CD4-positive, alpha-beta T cell treated with Interleukin-17A for 4 hours (primary cell): Measurements from ENCODE around the gene MAFG.
"Not testable (repeated sequence)": the region's sequence is repeated elsewhere in the genome, so short reads cannot be mapped to it uniquely, and the experiment has no call there.

Source experiments
- DNase-seq: peaks from one replicate; pipeline ENCODE4 v3.0.0-alpha.2; 2020; ENCODE audit warnings: mixed read lengths

The MAFG gene

DNA sequence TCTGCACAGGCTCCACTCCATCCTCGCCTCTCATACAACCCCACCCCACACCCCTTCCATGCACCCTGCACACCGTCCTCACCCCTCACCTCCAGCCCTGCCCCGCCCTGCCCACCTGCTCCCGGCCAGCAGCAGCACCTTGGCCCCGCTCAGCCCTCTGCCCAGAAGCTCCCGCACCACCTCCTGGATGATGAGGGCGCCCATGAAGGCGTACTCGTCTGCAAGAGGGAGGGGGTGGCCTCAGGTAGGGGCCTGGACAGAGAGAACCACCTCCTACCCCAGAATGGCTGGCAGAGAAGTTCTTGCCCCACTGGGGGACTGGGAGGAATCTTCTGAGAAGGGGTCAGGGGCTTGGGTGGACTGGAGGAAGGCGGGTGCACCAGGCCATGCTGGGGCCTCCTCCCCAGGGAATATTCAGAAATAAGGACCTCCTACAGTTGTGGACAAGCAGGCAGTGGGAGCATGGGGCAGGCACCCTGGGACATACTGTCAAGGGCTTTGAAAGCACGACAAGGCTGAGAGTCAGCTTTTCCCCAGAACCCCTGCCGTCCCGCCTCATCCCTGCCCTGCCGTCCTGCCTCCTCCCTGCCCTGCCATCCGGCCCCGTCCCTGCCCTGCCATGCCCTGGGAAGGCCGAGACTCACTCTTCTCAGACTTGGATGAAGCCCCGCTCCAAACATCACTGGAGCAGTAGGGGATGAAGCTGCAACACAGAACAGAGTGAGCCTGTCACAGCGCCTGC is 30.3 kb upstream of the MAFG start:
- no peak for DNase-seq

DNA sequence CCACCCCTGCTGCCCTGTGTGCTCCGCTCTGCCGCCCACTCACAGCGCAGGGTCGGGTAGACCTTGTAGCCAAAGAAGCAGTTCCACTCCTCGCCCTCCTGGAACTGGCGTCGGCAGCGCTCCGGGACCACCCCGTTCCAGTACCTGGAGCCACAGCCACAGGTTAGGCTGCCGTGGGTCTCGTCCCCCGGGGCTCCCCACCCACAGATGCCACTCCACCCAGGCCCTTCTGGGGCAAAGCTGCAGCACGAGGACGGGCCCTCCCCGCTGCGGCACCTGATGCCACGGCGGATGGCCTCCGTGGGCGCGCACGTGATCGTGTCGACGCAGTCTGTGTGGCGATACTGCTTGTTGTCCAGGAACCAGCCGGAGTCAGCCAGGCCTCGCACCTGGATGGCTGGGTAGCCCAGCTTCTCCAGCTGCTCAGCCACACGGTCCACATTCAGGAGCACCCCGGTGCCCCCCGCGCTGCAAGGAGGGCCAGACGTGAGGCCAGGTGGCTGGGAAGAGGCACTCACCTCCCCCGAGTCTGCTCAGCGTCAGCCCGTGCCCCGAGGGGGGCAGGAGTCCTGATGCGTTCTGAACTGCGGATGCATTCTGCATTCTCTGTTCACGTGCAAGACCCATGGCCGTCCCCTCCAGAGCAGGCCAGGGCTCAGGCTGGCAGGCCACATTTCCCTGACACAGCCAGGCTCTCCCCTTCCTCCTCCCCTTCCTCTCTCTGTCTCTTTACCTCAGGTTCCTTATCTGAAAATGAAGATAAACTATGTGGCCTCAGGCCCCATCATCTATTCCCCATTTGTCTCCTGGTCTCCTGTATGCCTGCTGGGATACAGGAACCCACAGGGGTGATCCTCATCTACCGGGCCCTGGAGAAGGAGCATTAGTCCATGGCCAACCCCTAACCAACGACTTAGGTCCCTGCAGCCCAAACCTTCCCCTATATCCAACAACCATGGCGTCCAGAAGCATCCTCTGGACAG is 29.4 kb upstream of the MAFG start:
- DNase-seq, result no peak

DNA sequence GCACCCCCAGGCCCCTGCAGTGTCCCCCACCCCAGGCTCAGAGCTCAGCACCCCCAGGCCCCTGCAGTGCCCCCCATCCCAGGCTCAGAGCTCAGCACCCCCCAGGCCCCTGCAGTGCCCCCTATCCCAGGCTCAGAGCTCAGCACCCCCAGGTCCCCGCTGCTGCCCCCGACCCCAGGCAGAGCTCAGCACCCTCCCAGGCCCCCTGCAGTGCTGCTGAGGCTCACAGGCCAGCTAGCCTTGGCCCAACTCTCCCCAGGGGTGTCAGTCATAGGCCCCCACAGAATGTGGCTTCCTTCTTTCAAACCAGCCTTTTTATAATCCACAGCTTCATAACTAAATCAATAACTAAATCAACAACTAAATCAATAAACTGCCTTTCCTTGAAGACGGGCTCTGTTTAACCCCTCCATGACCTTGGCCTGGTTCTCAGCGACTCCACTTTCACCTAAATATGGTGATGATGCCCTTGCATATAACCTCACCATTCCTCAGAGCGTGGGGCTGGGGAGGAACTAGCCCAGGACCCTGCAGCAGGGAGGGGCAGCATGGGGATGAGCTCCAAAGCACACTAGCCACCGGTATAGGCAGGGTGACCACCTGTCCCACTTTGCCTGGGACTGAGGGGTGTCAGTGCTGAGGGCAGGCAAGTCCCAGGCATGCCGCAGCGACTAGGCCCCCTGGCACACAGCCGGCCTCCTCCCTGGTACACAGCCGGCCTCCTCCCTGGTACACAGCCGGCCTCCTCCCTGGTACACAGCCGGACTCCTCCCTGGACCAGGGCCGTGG is 28.4 kb upstream of the MAFG start:
- no peak for DNase-seq

DNA sequence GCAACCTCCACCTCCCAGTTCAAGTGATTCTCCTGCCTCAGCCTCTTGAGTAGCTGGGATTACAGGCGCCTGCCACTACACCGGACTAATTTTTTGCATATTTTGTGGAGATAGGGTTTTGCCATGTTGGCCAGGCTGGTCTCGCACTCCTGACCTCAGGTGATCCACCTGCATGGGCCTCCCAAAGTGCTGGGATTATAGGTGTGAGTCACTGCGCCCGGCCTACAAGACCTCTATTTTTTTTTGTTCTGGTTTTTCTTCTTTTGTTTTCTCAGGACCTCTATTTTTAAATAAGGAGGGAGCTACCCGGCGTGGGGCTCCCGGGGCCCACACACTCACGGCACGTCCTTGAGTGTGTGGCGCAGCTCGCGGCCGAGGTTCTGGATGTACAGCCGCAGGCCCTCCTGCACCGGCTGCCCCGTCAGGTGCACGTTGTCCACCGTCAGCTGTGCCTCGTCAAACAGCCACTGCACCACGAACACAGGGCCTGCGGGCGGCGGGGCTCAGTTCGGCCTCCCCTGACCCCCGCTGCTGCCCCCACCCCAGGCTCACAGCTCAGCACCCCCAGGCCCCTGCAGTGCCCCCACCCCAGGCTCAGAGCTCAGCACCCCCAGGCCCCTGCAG is 27.6 kb upstream of the MAFG start:
- no peak for DNase-seq

DNA sequence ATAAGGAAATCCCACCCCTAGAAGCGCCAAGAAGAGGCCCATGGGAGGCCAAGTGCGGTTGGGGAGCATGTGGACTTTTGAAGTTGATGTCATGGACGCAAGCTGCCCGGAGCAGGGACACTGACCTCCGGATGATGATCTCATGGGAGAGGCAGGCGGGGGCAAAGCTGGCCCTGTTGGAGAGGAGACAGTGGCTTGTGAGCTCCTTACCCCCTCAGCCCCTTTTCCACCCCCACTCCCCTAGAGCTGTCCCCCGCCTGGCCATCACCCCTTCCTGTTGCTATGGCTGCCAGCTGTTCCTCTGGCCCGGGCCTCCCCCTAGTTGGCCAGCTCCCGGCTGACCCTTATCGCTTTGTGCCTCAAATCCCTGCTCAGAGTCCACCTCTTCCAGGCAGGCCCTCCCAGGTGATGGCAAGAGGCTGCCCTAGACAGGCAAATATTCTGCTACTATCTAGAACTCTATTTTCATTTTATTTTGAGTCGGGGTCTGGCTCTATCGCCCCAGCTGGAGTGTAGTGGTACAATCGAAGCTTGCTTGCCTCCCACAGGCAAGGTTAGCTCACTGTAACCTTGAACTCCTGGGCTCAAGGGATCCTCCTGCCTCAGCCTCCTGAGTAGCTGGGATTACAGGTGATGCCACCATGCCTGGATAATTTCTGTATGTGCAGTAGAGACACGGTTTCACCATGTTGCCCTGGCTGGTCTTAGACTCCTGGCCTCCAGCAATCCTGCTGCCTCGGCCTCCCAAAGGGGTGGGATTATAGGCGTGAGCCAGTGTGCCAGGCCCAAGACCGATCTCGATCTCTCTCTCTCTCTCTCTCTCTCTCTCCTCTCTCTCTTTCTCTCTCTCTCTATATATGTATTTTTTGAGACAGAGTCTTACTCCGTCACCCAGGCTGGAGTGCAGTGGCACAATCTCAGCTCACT is 26.9 kb upstream of the MAFG start:
- DNase-seq, result no peak

DNA sequence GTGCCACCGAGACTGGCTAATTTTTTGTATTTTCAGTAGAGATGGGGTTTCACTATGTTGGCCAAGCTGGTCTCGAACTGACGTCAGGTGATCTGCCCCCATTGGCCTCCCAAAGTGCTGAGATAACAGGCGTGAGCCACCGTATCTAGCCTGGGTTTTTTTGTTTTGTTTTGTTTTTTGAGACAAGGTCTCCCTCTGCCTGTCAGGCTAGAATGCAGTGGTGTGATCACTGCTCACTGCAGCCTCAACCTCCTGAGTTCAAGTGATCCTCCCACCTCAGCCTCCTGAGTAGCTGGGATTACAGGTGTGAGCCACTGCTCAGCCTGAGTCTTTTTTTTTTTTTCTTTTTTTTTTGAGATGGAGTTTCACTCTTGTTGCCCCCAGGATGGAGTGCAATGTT is 25.9 kb upstream of the MAFG start:
- not testable (repeated sequence) for DNase-seq

DNA sequence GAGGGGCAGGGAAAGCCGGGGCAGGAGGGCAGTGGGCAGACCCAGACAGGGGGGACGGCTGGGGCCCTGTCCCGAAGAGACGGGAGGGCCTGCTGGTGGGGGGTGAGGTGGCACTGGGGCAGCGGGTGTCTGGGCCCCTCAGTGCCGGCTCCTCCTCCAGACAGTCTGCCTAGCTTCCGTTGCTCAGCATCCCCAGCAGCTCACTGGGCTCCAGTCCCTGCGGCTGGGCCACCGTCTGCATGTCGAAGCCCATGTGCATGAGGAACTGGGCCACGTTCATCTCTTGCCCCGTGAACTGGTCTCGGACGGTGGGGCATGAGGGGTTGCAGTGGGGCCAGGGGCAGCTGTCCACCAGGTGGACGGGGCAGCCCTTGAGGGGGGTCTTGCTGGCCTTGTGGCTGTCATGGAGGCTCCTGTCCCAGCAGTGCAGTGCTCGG is 25.3 kb upstream of the MAFG start:
- DNase-seq, result no peak

DNA sequence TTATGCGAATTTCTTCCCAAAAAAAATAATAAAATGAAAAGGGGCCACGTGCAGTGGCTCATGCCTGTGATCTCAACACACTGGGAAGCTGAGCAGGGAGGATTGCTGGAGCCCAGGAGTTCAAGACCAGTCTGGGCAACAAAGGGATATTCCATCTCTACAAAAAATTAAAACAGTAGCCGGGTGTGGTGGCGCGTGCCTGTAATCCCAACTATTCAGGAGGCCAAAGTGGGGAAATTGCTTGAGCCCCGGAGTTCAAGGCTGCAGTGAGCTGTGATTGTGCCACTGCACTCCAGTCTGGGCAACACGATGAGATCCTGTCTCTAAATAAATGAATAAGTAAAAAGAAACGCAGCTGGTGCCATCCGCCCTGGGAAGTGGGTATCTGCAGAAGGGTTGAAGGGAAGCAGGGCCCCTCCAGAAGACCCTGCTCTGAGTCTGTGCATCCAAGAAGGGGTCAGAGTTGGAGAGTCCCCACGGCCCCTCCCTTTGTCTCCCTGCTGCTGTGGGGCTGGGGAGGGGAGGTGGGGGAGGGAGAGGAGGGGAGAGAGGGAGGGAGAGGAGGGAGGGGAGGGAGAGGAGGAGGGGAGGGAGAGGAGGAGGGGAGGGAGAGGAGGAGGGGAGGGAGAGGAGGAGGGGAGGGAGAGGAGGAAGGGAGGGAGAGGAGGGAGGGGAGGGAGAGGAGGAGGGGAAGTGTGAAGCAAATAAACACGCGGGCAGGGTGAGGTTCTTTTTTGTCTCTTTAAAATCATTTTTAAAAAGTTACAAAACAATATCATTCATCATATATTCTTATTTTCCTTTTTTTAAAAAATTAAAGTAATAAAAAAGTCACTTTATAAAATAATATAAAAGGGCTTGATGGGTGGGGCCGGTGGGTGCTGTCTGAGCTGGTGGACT is 24.5 kb upstream of the MAFG start:
- no peak for DNase-seq

DNA sequence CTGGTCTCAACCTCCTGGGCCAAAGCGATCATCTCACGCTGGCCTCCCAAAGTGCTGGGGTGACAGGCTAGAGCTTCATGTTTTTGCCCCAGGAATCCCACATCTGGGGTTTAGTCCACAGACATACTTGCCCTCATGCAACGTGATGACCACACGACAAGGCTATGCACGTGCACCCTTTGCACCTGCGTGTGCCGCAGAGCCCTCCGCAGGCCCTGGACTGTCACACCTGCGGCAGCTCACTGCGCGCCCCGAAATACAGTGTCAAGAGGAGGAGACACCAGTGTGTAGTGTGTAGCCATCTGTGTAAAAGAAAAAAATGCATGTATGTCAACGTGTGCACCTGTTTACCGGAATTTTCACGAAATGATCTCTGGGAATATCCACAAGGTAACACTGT is 23.0 kb upstream of the MAFG start:
- no peak for DNase-seq

DNA sequence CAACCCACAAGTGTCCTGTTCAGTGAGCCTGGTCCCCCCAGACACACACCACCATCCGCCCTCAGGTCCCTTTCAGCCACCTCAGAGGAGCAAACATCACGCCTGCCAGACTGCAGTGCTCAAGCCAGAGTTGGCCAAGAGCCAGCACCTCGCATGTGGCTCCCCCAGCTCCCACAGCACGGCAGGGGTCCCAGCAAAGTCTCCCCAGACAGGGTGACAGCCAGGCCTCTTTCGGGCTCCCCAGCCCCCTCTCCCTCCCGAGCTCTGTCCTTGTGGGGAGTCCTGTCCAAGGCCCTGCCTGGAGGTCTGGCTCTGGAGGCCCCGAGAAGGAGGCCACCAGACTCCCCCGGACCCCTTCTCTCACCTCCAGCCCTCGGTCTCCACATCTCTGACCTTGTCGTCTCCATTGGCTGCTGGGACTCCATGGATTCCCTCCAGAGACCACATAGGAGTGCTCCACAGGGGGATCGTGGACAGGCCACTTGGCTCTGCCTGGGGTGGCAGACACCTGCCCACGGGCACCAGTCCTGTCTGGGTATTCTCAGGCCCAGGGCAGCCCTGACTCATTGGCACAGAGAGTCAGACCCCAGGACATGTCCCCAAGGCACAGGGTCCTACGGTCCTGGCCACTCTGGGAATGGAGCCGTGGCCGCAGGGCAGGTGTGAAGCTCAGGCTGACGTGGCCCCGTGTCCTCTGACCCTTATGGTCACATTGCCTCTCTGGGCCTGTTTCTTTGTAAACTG is 21.3 kb upstream of the MAFG start:
- DNase-seq, result no peak

DNA sequence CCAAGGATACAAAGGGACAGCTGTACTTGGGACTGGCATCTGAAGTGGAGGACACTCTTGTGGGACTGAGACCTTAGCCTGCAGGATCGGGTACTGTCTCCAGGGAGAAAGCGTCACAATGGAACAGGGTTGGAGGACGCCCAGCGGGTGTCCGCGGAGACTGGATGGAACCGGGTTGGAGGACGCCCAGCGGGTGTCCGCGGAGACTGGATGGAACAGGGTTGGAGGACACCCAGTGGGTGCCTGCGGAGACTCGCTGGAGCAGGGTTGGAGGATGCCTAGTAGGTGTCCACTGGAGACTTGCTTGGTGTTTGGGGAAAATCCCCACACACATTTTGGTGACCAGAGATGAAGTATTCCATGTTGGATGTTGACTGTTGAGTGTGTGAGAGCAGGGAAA is 19.7 kb upstream of the MAFG start, which contains the start of gene MYADML2:
Gene MYADML2, minus strand, starts transcription at position 45 of the 400 bp plus-strand sequence. CDS start 5,492 bp downstream, outside the sequence.
- no peak for DNase-seq

DNA sequence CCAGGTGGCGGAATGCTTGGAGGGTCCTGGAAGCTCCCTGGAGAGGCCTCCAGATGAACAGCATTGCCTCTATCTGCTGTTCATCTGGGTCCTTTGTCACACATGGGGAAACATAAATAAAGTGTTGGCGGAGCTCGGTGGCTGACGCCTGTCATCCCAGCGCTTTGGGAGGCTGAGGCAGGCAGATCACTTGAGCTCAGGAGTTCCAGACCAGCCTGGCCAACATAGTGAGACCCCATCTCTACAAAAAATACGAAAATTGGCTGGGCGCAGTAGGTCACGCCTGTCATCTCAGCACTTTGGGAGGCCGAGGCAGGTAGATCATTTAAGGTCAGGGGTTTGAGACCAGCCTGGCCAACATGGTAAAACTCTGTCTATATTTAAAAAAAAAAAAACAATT is 17.3 kb upstream of the MAFG start:
- no peak for DNase-seq

DNA sequence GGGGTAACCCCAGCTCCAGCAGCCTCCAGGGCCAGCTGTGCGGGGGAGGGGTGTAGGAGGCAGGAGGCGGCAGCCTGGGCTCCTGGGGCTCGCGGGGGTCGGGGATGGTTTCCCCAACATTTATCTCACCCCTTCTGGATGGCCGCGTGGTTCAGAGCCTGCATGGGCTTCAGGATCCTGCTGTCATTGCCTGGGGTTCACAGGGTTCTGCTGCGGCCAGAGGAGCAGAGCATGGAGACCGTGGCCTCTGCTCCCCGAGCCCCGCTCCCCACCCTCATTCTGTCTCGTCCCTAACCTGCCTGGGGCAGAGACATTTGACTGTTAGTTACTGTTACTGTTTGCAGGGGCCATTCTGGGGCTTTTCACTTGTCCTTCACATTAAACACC is 14.6 kb upstream of the MAFG start:
- no peak for DNase-seq

DNA sequence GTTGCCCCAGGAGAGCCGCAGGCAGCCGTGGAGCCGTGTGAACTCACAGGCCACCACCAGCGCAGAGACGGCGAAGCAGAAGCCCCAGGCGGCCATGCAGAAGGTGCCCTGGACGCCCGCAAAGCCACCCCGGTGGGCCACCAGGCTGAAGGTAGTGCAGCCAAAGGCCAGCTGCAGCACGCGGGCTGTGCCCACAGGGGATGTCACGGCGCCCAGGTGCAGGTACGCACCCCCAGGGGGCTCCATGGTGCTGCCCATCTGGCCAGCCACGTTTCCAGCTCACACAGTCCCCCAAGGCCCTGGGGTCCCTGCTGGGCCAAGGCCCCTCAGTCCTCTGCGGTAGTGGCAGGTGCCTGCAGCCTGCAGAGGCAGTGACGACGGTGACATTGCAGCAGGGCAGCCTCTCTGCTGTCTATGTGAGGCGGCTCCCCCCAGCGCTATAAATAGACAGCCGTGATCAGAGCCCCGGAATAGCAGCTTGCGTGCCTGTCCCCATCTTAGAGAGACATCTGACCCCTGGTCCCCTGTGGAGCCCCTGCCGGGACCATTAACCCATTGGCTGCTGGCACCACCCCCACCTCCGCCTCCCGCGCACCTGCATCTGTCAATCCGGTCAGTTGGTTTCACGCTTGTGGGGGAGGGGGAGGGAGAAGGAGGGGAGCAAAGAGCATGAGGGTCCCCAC is 14.1 kb upstream of the MAFG start:
- no peak for DNase-seq

DNA sequence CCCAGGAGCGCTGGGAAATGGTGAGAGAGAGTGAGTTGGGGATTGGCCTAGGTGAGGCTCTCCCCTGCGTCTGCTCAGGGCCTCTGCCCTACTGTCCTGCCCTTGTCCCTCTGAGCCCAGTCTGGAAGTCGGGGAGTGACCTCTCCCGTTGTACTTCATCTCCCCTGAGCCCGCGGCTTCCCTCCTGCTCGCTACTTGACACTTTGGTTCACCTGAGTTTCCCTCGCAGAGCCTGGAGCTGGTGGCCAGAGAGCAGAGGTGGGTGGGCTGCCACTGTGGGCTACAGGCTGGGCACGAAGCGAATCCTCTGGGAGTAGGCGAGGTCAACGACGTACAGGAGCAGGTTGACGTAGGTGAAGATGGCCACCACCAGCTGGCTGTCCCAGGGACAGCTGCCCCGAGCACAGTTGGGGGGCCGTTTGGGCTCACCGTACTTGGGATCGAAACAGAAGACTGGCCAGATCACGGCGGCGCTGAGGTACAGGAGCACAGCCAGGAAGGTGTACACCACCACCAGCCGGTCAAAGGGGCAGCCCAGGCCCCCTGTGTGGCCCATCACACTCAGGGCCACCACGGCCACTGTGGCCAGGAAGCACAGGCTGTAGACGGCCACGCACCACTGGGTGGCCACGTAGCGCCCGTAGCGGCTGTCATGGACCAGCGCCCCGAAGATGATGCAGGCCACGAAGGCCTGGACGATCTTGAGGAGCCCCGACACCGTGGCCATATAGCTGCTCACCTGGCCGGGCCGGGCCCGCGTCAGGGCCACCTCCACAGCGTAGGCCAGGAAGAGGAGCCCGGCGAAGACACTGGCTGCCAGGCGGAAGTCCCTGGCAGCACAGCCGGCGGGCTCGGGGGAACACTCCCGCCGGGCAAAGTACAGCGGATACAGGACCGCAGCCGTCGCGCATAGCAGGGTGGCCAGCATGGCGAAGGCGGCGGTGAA is 13.3 kb upstream of the MAFG start:
- no peak for DNase-seq

DNA sequence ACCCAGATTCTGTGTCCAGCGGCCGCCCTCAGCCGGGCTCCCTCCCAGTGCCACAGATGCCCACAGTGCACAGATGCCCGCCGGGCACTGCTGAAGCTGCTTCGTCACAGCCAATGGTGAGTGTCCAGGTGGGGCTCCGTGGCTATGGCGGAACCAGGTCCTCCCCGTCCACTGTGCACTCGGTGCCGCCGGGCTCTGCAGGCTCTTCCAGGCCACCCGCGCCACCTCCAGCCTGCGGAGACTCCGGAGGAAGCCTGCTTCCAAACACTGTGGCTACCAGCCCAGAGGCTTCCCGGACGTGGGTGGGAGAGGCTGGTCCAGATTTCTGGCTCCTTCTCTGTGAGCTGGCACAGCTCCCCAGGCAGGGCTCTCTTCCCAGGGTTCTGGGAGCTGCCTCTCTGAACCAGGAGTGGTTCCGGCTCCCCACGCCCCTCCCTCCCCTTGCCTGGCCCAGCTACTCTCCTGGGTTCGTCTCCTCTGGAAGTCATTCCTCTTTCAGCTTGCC is 12.4 kb upstream of the MAFG start:
- DNase-seq, result no peak

DNA sequence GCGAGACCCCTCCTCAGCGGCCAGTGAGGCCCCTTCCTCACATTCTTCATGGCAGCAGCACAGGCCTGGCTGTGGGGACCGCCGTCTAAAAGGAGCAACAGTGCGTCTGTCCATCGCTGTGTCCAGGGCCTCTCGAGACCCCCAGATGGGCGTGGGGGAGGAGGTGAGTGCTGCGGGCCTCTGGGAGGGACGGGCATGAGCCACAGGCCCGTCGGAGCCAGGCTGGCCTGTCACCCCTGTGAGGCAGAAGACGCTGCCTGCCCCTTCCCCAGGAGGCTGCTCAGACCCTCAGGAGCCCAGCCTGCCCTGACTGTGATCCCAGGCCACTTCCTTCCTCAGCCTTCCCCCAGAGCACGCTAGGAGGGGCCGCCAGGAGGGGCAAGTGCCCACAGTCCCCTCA is 11.7 kb upstream of the MAFG start:
- DNase-seq, result no peak

DNA sequence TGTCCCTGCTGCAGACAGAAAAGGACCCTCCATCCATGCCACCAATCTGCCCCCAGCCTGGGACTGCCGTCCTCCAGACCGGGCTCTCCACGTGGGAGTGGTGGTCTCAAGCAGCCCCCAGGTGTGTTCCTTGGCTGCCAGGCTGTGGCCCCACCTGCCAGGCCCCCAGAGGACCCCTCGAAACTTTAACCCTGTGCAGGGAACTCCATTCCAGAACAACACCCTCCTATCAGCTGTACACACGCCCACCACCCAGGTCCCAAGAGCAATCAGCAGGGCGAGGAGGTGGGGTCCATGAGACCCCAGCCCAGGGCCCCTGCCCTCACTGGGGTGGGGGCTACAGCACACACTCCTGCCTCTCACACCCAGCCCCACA is 8.2 kb upstream of the MAFG start:
- no peak for DNase-seq
